IPS-NIHi11 (cell line): ENCODE results near the gene FLNB.

Source experiments
- DNase-seq: peaks from one replicate; pipeline ENCODE4 v3.0.0; 2012; ENCODE audit warnings: mixed read lengths, low spot score

FLNB gene

DNA sequence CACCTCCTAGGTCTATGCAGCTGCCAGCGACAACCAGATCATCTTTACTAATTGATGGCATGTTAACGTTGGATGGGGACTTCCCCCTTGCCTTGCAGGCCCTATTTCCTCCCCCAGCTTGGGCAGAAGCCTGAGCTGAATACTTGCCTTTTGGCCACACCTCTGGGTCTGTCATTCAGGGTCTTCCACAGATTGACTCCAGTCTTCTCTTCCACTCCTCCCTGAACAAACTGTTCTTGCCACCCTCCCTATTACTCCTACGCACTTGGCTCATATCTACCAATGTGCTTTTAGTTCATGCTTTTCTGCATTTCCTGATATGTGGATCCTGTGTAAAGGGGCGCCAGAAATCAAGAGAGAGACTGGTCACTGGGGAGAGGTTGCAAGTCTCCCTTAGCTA, 129.1 kb downstream of the FLNB start:
- no peak for DNase-seq

DNA sequence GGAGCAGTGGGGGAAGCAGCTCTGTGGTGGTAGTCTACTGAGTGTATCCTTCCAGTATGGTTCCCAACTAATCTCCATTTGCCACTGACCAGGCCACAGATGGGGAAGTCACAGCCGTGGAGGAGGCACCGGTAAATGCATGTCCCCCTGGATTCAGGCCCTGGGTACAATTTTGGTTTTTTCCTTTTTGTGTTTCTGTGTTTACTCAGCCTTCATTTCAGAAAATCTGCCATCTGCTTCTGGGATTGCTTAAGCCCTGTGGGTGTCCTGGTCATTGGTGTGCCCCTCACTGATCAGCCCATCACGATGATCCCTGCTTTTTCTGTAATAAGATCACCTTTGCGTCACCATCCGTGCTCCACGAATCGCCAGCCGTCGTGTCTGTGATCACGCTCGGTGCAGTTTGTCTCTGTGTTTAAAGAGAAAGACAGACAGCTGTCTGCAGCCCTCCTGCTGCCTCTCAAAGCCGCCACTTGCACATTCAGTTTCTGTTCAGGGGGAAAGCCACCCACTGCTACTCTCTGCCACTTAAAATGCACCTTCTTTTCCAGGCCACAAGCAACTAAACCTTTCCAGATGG, 133.6 kb downstream of the FLNB start:
- DNase-seq, result no peak

DNA sequence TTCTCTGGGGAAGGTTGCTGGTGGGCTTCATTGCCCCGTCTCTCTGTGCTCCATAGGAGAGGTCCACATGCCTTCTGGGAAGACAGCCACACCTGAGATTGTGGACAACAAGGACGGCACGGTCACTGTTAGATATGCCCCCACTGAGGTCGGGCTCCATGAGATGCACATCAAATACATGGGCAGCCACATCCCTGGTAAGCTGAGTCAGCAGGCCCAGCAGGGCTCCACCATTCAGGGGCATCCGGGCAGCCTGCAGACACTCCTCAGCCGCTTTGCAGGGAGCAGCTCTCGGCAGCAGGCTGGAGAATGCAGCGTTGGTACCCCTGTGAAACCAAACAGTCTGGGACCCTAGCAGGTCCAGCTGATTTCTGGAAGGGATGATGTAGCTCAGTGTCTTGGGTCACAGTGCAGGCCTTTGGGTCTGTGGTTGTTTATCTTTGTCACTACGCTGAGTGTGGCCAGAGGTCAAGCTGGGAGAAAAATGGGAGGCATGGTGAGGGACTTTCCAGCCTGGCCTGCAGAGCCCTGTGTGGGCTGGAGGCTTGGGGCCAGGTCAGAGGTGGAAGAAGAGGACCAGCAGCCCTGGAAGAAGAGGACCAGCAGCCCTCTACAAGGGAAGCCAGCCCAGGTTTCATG, 135.3 kb downstream of the FLNB start:
- DNase-seq, result no peak

DNA sequence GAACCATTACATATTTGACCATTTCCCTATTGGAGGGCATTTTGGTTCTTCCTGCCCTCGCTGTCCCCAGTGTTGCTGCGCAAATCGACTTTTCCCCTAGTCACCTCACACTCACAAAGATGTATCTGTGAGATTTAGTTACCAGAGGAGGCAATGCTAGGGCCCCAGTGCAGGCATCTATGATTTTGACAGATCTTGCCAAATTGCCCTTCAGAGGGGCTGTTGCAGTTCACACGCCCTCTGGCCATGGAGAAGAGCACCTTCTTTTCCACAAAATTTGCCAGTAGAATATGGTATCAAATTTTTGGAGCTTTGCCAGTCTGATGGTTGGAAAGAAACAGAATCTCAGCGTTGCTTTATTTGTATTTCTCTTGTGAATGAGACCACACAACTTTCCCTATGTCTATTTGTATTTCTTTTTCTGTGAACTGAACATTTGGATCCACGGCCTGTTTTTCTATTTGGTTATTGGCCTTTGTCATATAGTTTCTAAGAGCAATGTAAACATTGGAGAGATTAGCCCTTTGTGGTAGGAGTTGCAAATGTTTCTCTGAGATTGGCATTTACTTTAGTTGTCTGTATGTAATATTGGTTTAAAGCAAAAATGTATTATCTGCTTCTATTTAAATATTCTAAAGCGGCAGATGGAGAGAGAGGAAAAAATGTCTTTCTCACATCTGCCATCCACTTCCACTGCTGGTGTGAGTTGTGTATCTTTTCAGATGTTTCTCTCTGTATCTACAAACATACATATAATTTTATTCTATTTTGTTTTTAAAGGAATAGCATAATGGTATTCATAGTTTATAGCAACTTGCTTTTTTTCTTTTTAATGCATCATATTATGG, 136.5 kb downstream of the FLNB start:
- DNase-seq, result no peak

DNA sequence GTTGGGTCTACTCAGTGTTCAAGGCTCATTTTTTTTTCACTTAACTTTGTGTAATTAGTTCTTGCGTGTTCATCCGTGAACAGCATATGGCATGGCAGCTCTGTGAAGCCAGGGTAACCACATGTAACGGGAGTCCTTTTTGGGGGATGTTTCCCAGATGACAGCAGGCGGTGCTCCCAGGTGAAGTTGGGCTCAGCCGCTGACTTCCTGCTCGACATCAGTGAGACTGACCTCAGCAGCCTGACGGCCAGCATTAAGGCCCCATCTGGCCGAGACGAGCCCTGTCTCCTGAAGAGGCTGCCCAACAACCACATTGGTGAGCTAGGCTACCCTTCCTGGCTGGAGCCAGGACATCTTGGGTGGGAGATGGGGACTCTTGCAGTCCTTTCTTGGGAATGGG, 139.8 kb downstream of the FLNB start:
- DNase-seq, result no peak

DNA sequence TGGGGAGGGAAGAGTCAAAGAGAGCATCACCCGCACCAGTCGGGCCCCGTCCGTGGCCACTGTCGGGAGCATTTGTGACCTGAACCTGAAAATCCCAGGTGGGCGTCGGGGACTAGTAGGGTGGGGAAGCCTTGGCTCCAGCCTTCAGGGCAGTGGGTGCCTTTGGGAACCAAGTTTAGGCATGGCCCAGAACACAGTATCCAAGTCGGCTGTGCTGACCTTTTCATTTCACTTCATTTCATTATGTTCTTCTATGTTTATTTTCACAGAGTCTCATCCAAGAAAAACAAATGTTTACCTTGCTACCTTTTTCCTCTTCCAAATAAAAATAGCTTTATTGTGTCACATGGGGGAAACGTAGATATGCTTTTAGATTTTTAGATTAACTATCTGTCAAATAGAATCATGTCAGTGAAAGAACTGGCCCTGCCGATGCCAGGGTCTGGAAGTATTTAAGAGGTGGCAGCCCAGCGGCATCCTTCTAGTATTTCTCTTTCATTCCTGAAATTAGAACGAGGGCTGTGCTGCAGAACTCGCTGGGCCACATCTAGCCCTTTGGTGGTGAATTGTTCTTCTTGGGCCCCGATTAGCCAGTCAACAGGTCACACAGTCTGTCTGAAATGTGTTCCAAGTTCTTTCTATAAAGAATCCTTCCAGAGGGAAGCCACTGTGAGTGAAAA, 142.0 kb downstream of the FLNB start:
- DNase-seq, result no peak

DNA sequence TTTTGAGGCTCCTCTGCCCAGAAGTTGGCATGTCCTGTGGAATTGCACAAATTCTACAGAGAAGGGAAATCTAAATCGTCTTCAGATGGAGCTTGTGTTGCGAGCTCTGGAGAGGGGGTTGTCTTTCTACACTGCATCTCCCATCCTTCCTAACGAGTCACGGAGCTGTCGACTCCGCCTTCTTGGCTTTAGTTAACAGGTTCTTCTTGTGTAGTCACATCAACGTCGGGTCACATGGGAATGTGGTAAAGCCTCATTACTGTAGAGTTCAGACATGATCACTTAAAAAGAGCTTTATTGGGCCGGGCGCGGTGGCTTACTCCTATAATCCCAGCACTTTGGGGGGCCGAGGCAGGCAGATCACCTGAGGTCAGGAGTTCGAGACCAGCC, 142.6 kb downstream of the FLNB start:
- DNase-seq, result no peak

DNA sequence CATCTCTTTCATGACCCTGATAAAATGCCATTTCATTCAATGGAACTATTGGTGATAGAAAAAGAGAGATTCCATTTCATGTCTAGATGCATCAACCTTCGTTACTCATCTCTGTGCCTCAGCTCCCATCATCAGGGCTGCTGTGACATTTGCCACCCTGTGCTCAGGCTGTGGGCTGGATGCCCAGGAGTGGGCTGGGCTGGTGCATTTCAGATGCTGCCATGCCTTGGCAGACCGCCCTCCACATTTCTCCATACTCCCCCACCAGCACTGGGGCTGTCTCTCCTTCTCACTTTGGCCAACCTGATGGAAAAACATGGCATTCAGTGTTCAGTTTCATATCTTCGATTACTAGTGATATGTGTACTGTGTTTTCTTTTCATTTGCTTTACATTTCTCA, 143.4 kb downstream of the FLNB start:
- no peak for DNase-seq

DNA sequence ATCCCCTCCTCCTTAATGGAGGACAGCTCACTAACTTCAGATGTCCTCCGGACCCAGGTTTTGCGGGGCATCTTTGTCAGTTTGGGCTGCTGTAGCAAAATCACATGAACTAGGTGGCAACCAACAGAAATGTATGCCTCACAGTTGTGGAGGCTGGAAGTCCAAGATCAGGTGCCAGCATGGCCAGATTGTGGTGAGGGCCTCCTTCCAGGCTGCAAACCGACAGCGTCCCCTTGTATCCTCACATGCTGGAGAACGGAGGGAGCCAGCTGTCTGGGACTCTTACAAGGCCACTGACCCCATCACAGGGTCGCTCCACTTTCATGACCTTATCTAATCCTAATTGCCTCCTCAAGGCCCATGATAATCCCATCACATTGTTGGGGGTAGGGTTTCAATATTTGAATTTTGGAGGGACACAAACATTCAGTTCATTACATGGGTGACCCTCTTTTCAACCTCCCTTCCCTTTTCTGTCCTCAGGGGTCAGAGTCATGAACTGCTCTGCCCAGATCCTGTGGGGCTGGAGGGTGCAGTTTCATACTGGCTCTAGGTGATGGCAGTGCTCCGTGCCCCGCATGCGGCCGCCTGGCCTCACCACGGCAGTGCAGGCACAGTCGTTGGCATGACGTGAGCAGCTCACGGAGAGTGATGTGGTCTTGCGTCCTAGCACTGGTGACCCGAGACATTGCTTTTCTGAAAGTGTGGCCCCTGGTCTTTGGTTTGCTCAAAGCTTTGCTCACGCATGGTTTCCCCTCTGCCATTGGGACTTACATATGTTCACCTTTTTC, 144.2 kb downstream of the FLNB start:
- no peak for DNase-seq

DNA sequence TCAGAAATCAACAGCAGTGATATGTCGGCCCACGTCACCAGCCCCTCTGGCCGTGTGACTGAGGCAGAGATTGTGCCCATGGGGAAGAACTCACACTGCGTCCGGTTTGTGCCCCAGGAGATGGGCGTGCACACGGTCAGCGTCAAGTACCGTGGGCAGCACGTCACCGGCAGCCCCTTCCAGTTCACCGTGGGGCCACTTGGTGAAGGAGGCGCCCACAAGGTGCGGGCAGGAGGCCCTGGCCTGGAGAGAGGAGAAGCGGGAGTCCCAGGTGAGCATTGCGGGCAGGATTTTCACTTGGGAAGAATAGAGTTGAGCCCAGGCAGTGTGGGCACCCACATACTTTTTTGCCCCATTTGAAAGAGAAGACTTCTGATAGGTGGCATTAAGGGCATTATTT, 145.1 kb downstream of the FLNB start:
- no peak for DNase-seq

DNA sequence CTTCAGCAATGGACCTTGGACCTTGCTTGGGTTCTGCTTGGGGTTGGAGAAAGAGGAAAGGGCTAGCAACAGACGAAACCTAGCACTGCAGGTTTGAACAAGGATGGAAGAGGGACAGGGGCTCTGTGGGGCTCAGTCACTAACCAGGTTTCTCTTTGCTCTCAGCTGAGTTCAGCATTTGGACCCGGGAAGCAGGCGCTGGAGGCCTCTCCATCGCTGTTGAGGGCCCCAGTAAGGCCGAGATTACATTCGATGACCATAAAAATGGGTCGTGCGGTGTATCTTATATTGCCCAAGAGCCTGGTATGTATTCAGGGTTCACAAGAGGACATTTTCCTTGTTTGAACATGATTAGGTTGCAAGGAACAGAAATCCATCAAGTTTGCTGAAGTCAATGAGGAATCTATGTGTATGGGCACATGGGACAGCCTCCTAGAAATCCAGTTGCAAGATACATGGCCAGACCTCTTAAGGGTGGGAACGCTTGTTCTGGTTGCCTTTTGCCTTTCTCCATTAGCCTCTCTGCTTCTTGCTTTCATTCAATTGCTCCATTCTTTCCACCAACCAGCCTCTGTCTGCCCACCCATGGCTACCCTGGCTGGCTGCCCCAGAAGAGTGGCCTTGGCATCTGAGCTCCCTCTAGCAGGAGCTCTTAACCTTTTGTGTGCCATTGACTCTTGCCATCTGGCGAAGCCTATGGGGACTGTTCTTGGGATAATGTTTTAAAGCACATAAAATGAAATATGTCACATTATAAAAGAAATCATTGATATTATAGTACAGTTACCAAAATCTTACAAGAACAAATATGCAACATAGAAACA, 146.6 kb downstream of the FLNB start:
- DNase-seq, result no peak

DNA sequence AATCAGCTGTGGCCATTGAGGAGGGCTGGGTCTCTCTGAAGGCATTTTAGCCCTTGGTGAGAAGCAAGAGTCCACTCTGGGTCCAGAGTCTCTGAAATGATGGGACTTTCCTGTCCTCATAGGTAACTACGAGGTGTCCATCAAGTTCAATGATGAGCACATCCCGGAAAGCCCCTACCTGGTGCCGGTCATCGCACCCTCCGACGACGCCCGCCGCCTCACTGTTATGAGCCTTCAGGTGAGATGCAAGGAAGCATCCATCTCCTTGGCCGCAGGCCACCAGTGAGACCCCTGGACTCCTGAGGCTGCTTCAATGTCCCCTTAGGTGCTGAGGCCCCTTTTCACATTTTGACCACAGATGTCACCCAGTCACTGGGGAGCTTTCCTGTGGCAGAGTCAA, 147.6 kb downstream of the FLNB start:
- no peak for DNase-seq

DNA sequence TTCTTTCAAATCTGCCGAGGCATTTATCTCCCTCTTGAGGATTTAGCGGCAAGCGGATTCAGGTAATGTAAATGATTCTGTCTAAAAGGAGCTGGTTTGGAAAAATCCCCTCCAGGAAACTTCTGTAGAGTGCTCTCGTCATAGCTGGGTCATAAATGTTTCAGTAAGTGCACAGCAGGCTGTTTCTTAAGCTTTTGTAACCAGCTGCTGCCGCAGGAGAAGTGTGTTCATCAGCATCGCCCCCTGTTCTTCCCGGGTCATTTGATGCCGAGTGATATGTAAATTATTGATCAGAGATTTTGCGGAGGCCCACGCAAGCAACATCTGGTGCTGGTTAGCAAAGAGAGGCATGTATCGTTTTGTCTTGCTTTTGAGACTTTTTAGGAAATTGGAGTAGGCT, 149.5 kb downstream of the FLNB start:
- DNase-seq, result no peak

DNA sequence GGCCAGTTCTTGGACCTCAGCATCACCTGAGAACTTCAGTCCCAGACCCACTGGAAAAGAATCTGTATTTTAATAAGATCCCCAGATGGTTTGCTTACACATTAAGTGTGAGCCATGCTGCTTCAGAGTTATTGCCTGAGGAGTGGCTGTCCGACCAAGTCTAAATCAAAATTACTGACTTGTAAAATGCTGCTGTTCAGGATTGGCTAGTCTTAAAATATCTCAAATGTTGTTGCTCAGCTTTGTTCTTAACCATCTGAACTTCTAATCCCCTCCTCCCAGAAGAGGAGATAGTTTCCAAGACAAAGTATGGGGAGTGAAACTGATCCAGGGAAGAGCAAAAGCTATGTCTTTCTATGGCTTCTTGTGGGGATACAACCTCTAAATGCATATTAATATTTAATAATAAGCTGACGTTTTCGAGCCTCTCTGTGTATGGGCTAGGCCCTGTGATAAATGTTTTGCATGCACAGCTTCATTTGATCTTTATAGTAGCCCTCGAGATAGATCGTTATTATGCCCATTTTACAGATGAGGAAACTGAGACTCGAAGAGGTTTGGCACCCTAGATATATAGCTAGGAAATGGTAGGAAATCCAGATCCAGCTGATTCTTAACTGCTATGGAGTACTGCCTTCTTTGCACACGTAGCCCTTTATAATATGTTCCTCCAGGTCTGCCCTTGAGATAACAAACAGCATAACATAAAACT, 150.4 kb downstream of the FLNB start:
- DNase-seq, result no peak

DNA sequence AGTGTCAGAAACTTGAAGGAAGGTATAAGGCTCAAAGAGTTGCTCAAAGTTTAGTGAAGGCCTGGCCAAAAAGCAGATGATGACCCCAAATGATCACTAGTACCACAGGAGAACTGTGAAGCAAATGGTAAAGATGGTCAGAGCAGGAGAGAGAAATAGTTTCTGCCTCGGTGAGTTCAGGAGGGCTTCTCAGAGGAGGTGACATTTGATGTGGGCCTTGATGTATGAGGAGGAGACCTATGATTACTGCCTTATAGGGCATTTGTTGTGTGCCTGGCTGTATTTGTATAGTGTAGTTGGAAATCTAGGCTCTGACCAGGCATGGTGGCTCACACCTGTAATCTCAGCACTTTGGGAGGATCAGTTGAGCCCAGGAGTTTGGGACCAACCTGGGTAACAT, 152.2 kb downstream of the FLNB start:
- no peak for DNase-seq

DNA sequence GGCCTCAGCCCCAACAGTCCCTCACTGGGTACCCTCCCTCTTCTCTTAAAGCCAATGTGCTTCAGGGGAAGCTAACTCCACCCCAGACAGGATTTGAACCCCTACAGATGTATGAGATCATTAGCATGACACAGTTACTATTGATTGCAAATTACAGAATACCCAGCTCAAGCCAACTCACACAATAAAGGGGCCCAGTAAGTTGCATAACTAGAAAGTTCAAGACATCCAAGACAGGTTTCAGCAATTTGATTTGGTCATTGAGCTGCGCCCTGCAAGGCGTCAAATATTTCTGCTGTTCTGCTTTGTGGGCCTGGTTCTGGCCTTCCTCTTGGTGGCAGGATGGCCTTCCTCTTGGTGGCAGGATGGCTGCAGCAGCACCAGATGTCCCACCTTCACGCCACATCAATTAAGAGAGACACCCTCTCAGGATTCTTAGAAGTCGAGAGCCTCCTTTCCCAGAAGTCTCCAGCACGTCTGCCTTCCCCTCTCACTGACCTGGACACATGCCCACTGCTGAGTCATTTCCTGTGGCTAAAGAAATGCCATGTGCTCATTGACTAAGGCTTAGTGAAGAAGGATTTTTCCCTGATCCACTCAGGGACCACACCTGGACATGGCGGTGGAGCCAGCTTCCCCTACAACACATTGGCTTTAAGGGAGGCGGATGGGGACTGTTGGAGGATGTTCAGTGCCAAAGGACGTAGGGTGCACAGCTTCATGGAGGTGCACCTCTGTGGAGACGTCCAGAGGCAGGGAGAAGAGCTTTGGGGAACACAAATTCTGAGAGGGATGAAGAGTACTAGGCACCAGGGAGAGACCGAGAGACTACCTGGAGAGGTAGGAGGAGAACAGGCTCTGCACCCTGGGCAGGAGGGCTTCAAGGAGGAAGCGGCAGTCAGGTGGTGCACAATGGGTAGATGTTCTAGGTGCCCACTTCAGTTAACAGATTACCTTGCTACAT, 153.5 kb downstream of the FLNB start:
- peak; percentile 26 for DNase-seq

DNA sequence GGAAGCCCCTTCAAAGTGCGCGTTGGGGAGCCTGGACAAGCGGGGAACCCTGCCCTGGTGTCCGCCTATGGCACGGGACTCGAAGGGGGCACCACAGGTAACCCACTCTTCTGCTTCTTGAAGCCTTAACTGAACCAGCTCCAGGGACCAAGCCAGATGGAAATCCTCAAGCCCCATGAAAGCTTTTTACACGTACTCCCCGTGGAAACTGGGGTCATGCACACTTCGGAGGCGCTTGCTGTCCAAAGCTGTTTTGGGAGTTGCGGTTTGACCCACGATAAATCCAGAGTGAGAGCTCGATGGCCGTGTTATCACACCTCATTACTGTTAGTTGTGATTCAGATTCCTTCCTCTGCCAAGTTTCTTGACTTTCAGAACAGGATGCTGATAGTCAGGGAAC, 155.0 kb downstream of the FLNB start:
- no peak for DNase-seq

DNA sequence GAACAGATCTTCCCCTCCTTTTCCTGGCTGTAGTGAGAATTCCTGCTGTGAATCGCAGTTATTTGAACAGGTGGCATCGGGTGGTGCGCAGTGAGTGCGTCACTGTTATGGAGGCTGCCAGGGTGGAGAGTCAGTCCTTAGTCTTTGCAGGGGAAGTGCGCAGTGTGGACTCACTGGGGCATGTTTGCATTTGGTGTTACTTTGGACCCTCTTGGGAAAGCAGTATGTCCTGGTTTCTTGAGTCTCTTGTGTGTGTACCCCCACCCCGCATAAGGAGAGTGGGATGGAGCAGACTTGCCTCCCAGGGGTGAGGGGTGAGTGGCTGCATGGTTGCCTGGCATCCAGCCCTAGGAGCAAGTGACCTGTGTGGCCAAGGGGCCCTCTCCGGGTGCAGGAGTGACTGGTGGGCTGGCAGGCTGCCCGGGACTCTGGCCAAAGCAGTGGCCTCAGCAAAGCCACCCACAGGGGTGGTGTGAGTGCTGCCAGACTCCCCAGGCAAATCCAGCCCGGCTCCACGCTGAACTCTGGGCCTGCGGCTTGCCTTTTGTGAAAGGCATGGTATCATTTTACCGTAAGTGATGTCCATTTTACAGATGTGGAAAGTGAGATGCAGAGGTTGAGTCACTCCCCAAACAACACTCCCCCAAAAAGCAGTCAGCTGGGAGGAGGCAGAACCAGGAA, 156.1 kb downstream of the FLNB start:
- peak; percentile 44 for DNase-seq
